Measurements from ENCODE around the gene PAX9. TPM values are rescaled to one million over a fixed set of nuclear protein-coding genes. Genes with fewer than 3 reads are reported as not detected.

Gene PAX9
- polyA plus RNA-seq, 3 donors: 0.17 to 0.30 (median 0.27) TPM

DNA sequence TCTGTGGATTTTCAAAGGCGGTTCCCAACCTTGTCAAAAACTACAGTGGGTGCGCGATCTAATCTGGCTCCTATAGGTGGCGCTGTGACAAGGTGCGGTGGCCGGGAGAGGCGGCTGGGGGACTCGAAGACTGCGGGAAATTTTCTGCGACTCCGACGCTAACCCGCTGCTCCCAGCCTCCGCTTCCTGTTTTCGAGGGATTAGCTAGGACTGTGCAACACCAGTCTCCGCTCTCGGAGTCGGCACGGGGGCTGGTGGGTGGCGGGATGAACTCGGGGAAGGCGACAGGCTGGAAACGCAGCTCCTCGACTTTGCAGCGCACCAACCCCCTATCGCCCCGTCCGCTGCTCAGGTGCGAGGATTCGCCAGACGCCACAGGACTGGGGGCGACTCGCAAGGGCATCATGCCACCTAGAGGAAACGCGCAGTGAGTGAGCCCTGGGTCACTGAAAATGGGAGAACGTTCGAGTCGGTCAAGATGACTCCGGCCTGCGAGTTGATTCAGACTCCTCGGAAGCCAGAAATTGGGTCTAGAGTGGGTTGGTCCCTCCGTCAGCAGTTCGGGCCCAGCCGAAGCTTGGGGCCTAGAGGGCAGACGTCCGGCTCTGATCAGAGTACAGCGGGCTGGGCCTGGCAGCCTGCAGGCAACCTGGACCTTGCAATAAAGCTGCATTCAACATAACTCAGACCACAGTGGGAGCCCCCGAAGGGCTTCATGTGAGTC, 5.5 kb upstream of the PAX9 start:
- DNase-seq: no peak

GRCh38 chr14:36656687-36657398, 4.8 kb upstream of the PAX9 start:
- no peak for DNase-seq

DNA sequence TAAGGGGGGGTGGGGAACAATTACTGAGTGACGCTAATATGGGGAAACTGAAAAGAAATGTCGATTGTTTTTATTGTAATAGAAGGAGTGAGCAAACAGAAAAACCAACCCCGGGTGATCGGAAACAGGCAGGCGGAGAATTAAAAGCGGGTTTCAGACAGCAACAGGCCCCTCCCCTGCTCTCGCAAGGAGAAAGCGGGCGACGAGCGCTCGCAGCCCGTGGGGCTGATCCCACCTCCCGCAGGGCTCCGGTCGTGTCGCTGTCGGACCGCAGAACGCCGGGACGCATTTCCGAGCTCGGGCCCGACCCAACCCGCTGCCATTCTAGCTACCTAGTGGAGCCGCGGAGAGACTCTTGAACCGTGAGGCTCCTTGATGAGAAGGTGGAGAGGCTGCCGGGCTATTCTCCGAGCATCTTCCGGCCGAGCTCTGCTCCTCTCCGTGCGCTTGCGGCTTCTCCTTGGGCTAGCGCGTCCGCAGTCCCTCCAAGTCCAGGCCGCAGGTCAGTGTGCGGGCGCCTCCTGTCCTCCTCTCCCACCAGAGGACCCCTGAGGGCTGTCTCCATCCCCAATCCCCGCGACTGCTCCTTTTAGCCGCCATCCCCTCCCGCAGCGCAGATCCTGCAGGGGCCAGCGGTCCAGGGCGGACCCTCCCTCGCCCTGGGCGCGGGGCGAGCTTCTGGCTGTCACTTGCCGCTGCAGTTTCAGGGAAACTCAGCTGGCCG, 4.1 kb upstream of the PAX9 start:
- DNase-seq: no peak

GRCh38 chr14:36658123-36659009, 3.3 kb upstream of the PAX9 start:
- no peak for DNase-seq

GRCh38 chr14:36659010-36659821, 2.4 kb upstream of the PAX9 start:
- DNase-seq: no peak

DNA sequence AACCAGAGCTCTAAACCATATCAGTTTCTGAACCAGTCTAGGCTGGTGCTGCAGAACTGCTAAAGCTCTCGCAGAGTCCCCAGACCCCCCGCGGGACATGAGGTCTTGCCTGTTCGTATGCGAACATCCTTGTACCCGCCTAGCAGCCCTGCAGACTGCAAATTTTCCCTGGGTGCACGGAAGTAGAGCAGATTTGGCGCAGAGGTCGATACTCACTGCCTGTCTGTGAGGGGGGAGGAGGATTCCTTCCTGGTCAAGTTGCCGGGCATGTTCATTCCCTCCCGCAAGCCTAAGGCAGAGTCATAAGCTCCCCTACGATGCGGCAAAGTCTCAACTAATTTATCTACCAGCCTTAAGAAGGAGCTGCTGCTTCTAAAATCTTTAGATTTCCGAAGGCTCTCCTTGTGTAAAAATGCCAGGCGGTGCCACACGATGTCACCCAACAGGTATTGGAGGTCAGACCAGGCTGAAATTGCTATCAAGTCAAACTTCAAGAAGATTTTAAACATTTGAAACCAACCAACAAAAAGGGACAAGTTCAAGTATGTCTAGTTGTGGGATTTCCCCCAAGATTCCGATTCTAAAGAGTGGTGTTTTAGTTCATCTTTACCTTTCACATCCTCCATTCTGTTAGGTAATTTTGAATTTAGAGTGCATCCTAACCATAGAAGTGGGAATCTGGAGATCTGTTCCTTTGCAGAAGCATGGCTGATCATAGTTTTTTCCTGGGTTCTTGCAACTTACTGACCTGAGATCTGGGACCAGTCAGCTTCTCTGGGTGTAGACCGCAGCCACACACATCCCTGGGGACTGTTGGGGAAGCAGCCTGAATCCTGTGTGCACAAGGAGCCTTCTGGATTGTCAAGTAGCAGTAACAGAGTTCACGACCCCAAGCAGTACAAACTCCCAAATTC, 1.6 kb upstream of the PAX9 start:
- no peak for DNase-seq

- DNase-seq: no peak
Measured at GRCh38 chr14:36660736-36661505, 739 bp upstream of the PAX9 start.

DNA sequence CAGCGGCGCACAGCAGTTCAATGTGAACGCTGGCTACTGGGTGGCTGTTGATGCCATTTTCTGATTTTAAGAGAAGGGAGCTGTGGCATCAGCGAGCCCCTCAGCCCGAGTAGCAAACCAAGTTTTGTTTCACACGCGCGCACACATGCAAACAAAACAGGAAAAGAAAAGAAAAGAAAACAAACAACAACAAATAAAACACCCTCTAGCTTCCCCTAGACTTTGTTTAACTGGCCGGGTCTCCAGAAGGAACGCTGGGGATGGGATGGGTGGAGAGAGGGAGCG, 540 bp downstream of the PAX9 start:
- no peak for DNase-seq

DNA sequence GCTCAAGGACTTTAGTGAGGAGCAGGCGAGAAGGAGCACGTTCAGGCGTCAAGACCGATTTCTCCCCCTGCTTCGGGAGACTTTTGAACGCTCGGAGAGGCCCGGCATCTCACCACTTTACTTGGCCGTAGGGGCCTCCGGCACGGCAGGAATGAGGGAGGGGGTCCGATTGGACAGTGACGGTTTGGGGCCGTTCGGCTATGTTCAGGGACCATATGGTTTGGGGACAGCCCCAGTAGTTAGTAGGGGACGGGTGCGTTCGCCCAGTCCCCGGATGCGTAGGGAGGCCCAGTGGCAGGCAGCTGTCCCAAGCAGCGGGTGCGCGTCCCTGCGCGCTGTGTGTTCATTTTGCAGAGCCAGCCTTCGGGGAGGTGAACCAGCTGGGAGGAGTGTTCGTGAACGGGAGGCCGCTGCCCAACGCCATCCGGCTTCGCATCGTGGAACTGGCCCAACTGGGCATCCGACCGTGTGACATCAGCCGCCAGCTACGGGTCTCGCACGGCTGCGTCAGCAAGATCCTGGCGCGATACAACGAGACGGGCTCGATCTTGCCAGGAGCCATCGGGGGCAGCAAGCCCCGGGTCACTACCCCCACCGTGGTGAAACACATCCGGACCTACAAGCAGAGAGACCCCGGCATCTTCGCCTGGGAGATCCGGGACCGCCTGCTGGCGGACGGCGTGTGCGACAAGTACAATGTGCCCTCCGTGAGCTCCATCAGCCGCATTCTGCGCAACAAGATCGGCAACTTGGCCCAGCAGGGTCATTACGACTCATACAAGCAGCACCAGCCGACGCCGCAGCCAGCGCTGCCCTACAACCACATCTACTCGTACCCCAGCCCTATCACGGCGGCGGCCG, 1.1 kb downstream of the PAX9 start:
- DNase-seq: no peak

DNA sequence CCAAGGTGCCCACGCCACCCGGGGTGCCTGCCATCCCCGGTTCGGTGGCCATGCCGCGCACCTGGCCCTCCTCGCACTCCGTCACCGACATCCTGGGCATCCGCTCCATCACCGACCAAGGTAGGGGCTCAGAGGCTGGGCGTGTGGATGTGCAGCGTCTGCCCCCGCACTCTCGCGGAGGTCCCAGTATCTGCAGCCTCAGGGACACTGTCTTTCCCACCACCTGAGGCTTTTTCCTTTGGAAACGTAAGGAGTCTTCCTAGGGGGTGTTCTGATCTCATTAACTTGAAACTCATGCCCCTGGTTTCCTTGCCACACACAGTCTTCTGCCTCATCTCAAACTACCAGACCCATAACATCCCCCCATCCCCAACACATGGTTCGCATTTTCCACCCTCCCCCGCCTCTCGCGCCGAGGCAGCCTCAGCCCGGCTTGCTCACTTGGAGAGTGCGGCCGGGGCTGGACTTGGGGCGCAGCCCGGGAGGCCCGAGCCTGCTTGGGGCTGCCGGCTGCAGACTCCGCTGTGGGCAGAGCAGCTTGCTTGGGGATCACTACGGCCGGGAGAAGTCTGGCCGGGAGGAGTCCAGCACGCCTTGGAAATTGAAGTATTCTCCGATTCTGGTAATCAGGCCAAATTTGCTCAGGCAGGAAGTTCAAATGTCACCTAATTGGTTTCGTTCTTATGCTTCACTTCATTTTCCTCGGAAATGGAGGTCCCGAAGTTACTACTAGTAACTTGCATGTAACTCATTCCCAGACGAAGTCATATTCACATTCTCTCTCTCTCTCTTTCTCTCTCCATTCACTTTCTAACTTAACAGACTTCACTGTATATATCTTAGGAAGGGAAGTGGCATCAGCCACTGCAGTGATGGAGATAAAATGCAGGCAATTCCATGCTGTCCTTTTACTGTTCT, 2.0 kb downstream of the PAX9 start:
- DNase-seq: no peak

DNA sequence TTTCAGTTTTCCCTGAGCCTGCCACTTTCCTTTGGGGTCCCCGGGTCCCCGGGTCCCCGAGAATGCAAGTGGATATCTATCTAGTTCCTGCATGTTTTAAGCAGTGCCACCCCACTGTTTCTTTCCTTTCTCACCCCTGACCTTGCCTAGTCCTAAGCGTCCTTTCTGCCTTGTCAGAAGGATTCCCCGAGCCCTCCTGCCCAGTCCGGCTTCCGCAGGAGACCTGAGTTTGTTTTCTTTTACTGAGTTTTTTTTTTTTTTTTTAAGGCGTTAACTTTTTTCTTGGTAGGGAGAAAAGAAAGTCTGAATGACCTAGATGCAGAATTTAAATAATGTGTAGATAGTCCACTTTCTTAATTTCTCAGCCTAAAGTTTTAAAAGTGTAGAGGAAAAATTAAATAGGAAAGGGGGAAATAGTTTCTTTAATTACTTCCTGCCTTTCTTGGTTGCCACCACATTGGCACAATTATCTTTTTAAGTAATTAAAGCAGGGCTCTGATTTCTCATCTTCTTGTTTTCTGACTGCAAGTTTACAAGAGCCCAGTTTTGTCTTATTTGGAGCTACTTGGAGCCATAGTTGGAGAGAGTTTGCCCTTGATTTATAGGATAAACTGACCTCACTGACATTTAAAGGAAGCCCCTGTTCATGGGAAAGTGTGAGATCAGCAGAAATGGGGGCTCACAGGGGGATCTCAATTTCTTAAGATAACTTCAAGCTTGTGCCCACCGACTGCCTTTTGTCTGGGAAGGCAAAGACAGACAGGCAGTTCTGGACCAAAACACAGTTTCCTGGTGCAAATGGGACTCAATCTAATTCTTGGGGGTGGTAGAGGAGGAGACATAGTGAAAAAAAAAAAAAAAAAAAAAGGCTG, 2.9 kb downstream of the PAX9 start:
- no peak for DNase-seq

GRCh38 chr14:36665887-36666415, 4.3 kb downstream of the PAX9 start:
- no peak for DNase-seq

DNA sequence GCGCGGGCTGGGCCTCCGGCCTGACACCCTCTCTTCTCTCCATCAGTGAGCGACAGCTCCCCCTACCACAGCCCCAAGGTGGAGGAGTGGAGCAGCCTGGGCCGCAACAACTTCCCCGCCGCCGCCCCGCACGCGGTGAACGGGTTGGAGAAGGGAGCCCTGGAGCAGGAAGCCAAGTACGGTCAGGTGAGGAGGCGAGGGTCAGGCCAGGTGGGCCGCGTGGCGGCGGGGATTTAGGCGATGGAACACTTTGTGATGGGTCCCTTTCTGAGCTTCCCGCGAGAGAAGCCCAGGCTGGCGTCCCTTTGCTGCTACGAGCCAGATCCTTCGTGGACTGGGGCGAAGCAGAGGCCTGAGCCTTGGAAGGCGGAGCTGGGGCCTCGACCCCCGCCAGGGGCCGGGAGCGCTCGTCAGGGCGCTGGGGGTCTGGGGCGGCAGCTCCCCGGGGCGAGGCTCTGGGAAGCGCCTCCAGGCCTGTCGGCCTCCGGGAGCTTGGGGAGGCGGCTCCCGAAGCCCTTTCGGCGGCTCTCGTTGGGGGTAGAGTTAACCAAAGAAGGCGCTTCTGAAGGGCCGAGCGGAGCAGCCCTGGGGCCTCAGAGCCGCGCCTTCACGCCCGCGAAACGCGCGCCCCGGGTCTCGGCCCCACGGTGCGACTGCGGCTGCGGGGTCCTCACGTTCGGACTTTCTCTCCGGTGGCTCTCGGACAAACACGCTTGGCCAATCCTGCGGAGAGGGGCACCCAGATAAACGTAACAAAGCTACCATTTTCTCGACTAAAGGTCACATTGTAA, 5.0 kb downstream of the PAX9 start:
- no peak for DNase-seq

GRCh38 chr14:36667679-36668078, 6.0 kb downstream of the PAX9 start:
- DNase-seq: no peak

DNA sequence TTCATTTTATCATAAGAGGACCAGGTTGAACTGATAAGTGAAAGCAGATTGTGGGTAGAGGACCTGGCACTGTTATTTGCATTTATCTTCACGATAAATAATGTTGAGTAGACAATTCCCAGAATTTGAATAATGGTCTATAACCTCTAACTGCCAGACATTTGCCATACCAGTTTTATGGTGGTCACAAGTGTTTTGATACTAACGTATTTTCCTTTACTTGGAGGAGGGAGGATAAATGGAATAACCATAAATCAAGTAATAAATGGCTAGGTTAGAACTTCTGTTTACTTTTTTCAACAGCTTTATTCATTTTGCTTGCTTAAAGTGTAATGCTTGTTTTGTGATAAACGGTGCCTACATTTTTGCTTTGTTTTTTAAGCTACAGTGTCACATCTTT, 9.5 kb downstream of the PAX9 start:
- no peak for DNase-seq
